H1 (cell line): ENCODE data around the gene TFG. TPM values are rescaled to one million over a fixed set of nuclear protein-coding genes. Genes with fewer than 3 reads are reported as not detected.

Experiments
- CTCF ChIA-PET: fragments of 300-600 bp; sonication (Branson Sonifier 250); formaldehyde crosslinking; loops from one replicate; lab custom pipeline; 2021; ENCODE audit not compliant: partially characterized antibody; lab: Charles Lee
- POLR2A ChIA-PET: fragments of 300-600 bp; sonication (Branson Sonifier 250); formaldehyde crosslinking; loops from one replicate; lab custom pipeline; 2021; ENCODE audit warnings: inconsistent platforms; ENCODE audit not compliant: partially characterized antibody; lab: Charles Lee
- DNase-seq, 2 experiments: peaks; one replicate each; pipeline versions ENCODE4 v3.0.0 to v3.0.0-alpha.2; 2010 to 2022; ENCODE audit warnings: low spot score in 2 of 2, low read depth in 1 of 2, mixed read lengths in 1 of 2
- FAIRE-seq: peaks from 2 replicates; lab custom pipeline; 2011; peaks lifted over from hg19 to GRCh38; lab: Jason Lieb, UNC
- H2AFZ ChIP-seq: 2 replicates; pipeline ENCODE4 v1.8.1; 2012; ENCODE audit warnings: low read length, inconsistent platforms
- H2AK5ac ChIP-seq: 2 replicates; pipeline ENCODE4 v1.6.1; 2013; ENCODE audit warnings: low read depth, low read length
- H2BK120ac ChIP-seq: replicated peaks from 2 replicates; pipeline ENCODE3; 2013; ENCODE audit warnings: low read depth, low read length, inconsistent platforms
- H2BK12ac ChIP-seq: 2 replicates; pipeline ENCODE4 v1.6.1; 2013; ENCODE audit warnings: low read depth, low read length
- H2BK15ac ChIP-seq: 2 replicates; pipeline ENCODE4 v1.6.1; 2013; ENCODE audit warnings: low read length
- H2BK20ac ChIP-seq: 2 replicates; pipeline ENCODE4 v1.6.1; 2013; ENCODE audit warnings: low read length
- H2BK5ac ChIP-seq: 2 replicates; pipeline ENCODE4 v1.6.1; 2013; ENCODE audit warnings: low read depth, low read length
- H3K14ac ChIP-seq: 2 replicates; pipeline ENCODE4 v1.6.1; 2013; ENCODE audit warnings: inconsistent platforms; ENCODE audit not compliant: insufficient read length
- H3K18ac ChIP-seq: 2 replicates; pipeline ENCODE4 v1.6.1; 2013; ENCODE audit warnings: low read length; ENCODE audit errors: extremely low read depth
- H3K23ac ChIP-seq: 2 replicates; pipeline ENCODE4 v1.6.1; 2013; ENCODE audit warnings: inconsistent platforms; ENCODE audit not compliant: insufficient read length
- H3K23me2 ChIP-seq: 2 replicates; pipeline ENCODE4 v1.6.1; 2013; ENCODE audit warnings: low read depth, low read length
- H3K27ac ChIP-seq: 2 replicates; pipeline ENCODE4 v1.6.1; 2011; ENCODE audit warnings: low read depth, low read length, inconsistent platforms
- H3K27me3 ChIP-seq, 4 experiments: replicated peaks in 1 of 4; 1 replicate in 1 of 4; 2 replicates in 3 of 4; pipeline versions ENCODE4 v1.6.1 to v1.8.1; 2011 to 2013; ENCODE audit warnings: low read length in 3 of 4, mild to moderate bottlenecking in 3 of 4, inconsistent platforms in 2 of 4, mixed read lengths in 2 of 4, moderate library complexity in 1 of 4; ENCODE audit not compliant: control insufficient read depth in 3 of 4, insufficient read depth in 3 of 4; ENCODE audit errors: extremely low read depth in 1 of 4
- H3K36me3 ChIP-seq, 4 experiments: 2 replicates each; pipeline versions ENCODE4 v1.6.1 to v1.8.1; 2011 to 2013; ENCODE audit warnings: mild to moderate bottlenecking in 4 of 4, low read length in 3 of 4, moderate library complexity in 2 of 4, control low read depth in 1 of 4, inconsistent platforms in 1 of 4; ENCODE audit not compliant: insufficient read depth in 4 of 4, control insufficient read depth in 2 of 4
- H3K4ac ChIP-seq: replicated peaks from 2 replicates; pipeline ENCODE3; 2013; ENCODE audit warnings: low read length, low read depth, mixed read lengths, inconsistent platforms; ENCODE audit not compliant: insufficient read length
- H3K4me1 ChIP-seq, 4 experiments: replicated peaks in 1 of 4; 1 replicate in 1 of 4; 2 replicates in 3 of 4; pipeline versions ENCODE4 v1.6.1 to v1.8.1; 2011 to 2013; ENCODE audit warnings: low read length in 3 of 4, inconsistent platforms in 2 of 4, mixed read lengths in 1 of 4; ENCODE audit not compliant: insufficient read depth in 4 of 4, control insufficient read depth in 3 of 4
- H3K4me2 ChIP-seq, 2 experiments: 2 replicates each; pipeline versions ENCODE4 v1.6.1 to v1.8.1; 2011 to 2013; ENCODE audit warnings: low read depth in 2 of 2, low read length in 2 of 2, control low read depth in 1 of 2, inconsistent platforms in 1 of 2, mild to moderate bottlenecking in 1 of 2; ENCODE audit not compliant: insufficient read depth in 1 of 2
- H3K4me3 ChIP-seq, 4 experiments: fragments of 200-600, 300-600 bp in 1 of 4; sonication (generic), shearing (Covaris generic), sonication (Bioruptor Twin) in 1 of 4; 2 replicates each; pipeline versions ENCODE4 v1.5.1 to v1.8.1; 2011 to 2016; ENCODE audit warnings: low read length in 4 of 4, low read depth in 3 of 4, control low read depth in 2 of 4, inconsistent platforms in 2 of 4, mild to moderate bottlenecking in 2 of 4, mixed read lengths in 1 of 4, moderate library complexity in 1 of 4; ENCODE audit not compliant: insufficient read depth in 2 of 4; ENCODE audit errors: extremely low read depth in 1 of 4
- H3K56ac ChIP-seq: replicated peaks from 2 replicates; pipeline ENCODE3; 2013; ENCODE audit warnings: low read depth, mild to moderate bottlenecking, mixed read lengths, low read length, inconsistent platforms; ENCODE audit not compliant: insufficient read length
- H3K79me1 ChIP-seq: 2 replicates; pipeline ENCODE4 v1.6.1; 2013; ENCODE audit warnings: low read depth, low read length, control low read depth
- H3K79me2 ChIP-seq, 2 experiments: 2 replicates each; pipeline versions ENCODE4 v1.6.1 to v1.8.1; 2012 to 2013; ENCODE audit warnings: low read length in 2 of 2, mild to moderate bottlenecking in 2 of 2, inconsistent platforms in 1 of 2; ENCODE audit not compliant: insufficient read depth in 2 of 2, control insufficient read depth in 1 of 2
- H3K9ac ChIP-seq, 4 experiments: replicated peaks in 1 of 4; 1 replicate in 1 of 4; 2 replicates in 3 of 4; pipeline versions ENCODE4 v1.6.1 to v1.8.1; 2011 to 2013; ENCODE audit warnings: low read depth in 3 of 4, low read length in 3 of 4, control low read depth in 2 of 4, mild to moderate bottlenecking in 2 of 4, moderate library complexity in 2 of 4, inconsistent platforms in 1 of 4; ENCODE audit errors: extremely low read depth in 1 of 4
- H3K9me3 ChIP-seq, 2 experiments: 2 replicates each; pipeline versions ENCODE4 v1.6.1 to v1.8.1; 2012 to 2013; ENCODE audit warnings: mild to moderate bottlenecking in 2 of 2, moderate library complexity in 2 of 2, control low read depth in 1 of 2, inconsistent platforms in 1 of 2, low read depth in 1 of 2, low read length in 1 of 2, mixed read lengths in 1 of 2; ENCODE audit not compliant: insufficient read depth in 2 of 2
- H4K20me1 ChIP-seq, 2 experiments: replicated peaks in 1 of 2; 2 replicates each; pipeline versions ENCODE3 to v1.8.1; 2011 to 2013; ENCODE audit warnings: inconsistent platforms in 2 of 2, low read length in 2 of 2, mild to moderate bottlenecking in 1 of 2; ENCODE audit not compliant: insufficient read depth in 2 of 2, control insufficient read depth in 1 of 2
- H4K5ac ChIP-seq: 2 replicates; pipeline ENCODE4 v1.6.1; 2013; ENCODE audit warnings: low read length, low read depth, mixed read lengths, inconsistent platforms; ENCODE audit not compliant: insufficient read length
- H4K8ac ChIP-seq: 2 replicates; pipeline ENCODE4 v1.8.0; 2013; ENCODE audit warnings: mild to moderate bottlenecking, moderate library complexity, low read length, inconsistent platforms; ENCODE audit not compliant: insufficient read depth; ENCODE audit errors: extremely low read depth
- H4K91ac ChIP-seq: replicated peaks from 2 replicates; pipeline ENCODE3; 2013; ENCODE audit warnings: low read length, mixed read lengths, inconsistent platforms; ENCODE audit not compliant: insufficient read length
- MAFK ChIP-seq: IDR thresholded peaks from 2 replicates; pipeline ENCODE4 v1.6.1; 2012; ENCODE audit warnings: low read depth, mild to moderate bottlenecking, improper control_type of control experiment, low read length
- NANOG ChIP-seq: IDR thresholded peaks from 2 replicates; pipeline ENCODE4 v1.6.1; 2011; ENCODE audit warnings: low read length, low read depth, mild to moderate bottlenecking, inconsistent platforms; ENCODE audit not compliant: insufficient read depth, poor library complexity, severe bottlenecking
- RXRA ChIP-seq: IDR thresholded peaks from 2 replicates; pipeline ENCODE4 v1.6.1; 2011; ENCODE audit warnings: low read depth, mild to moderate bottlenecking, low read length, moderate library complexity; ENCODE audit not compliant: insufficient read depth
- WGBS, 2 experiments: shearing (Covaris generic) in 1 of 2; methylation state at CpG; one replicate each; pipeline versions ENCODE4 v1.1.6 to v1.1.7; 2013 to 2015; ENCODE audit warnings: low lambda C conversion rate in 2 of 2, mixed read lengths in 2 of 2, inconsistent platforms in 1 of 2, low coverage in 1 of 2, missing lambda C conversion rate in 1 of 2; ENCODE audit not compliant: insufficient replicate concordance in 2 of 2, insufficient coverage in 1 of 2, insufficient read length in 1 of 2; ENCODE audit errors: extremely low coverage in 1 of 2, missing lambda C conversion rate in 1 of 2; 5-methylcytosine and 5-hydroxymethylcytosine counted together
- polyA plus RNA-seq, 7 experiments: library from polyadenylated mRNA; depleted of rRNA in 3 of 7; stranded (reverse) in 5 of 7; unstranded in 2 of 7; fragments of >200 nt in 5 of 7; fragments of 200-250 nt in 2 of 7; gene quantifications; 1 replicate in 5 of 7; 2 replicates in 1 of 7; 4 replicates in 1 of 7; pipeline versions ENCODE4 v1.2.1 to v1.2.3, GENCODE V29; 2011 to 2013; ENCODE audit warnings: missing spikeins in 2 of 7, mixed read lengths in 2 of 7
- total RNA-seq: library from RNA; stranded (reverse); fragmentation: NEBNext Ultra II Directional; extraction: Animal tissue kit (Norgen Biotek cat#: 25700); gene quantifications from 2 replicates; pipeline ENCODE4 v1.2.1, GENCODE V29; 2021

Gene TFG
- total and polyA plus RNA-seq, 2 of the 8 experiments (the other 6 are each of a cell fraction or from before 2014, with no cell fraction given): 81.9 to 98.4 TPM

GRCh38 chr3:100732435-100732834 lies 23.1 kb downstream of the TFG start:
- FAIRE-seq: no peak

More at GRCh38 chr3:100732435-100732834, 23.1 kb downstream of the TFG start:
- DNase-seq: no peak
- Histone ChIP-seq H3K14ac (no peak overlapping the region), H2BK120ac (no peak overlapping the region), H3K4me2 (no peak overlapping the region), H2AK5ac (no peak overlapping the region), H2BK5ac (no peak overlapping the region), H3K4ac (no peak overlapping the region), H3K27me3 (no peaks in the 10 kb centered on the region), H3K4me3 (no peak overlapping the region), H3K9me3 (no peaks in the 10 kb centered on the region), H4K8ac (no peak overlapping the region), H3K79me1 (no peaks in the 10 kb centered on the region), H3K9ac (no peak overlapping the region), H3K18ac (no peak overlapping the region), H3K56ac (no peak overlapping the region), H3K27ac (no peak overlapping the region; the same call in 1 of the 2 replicates), H3K23me2 (no peaks in the 10 kb centered on the region), H2BK20ac (no peak overlapping the region), H3K79me2 (peaks cover 0 to 31% of the 10 kb centered on the region in 2 experiments; a peak in 2 of 4 replicates), H4K91ac (no peak overlapping the region), H2BK15ac (no peak overlapping the region), H3K4me1 (peaks cover 0 to 11% (median 7%) of the 10 kb centered on the region in 4 experiments; a peak in 4 of 7 replicates), H4K5ac (no peak overlapping the region), H3K36me3 (peaks cover 0 to 51% (median 8%) of the 10 kb centered on the region in 4 experiments; a peak in 5 of 8 replicates), H2BK12ac (no peak overlapping the region), H2AFZ (no peak overlapping the region), H4K20me1 (peaks cover 2 to 6% of the 10 kb centered on the region in 2 experiments), H3K23ac (no peak overlapping the region)
- CTCF ChIA-PET: interaction anchor here (1.3 kb wide), 1 partner anchor 21 kb away, joined by 4 read pairs; no protein-coding TSS in a partner anchor
- 0 out of 2 replicates have a peak, but pooled peaks have one; percentile 9 for TF ChIP-seq MAFK
- no peak for TF ChIP-seq NANOG
- no peak for TF ChIP-seq RXRA
- 74% methylated on average over 3 of the region's 3 CpGs; no CpG with 5 or more reads in 1 of the 2 experiments for WGBS, 2 experiments
- POLR2A ChIA-PET: no interaction called here
